Peyer's patch (tissue), 4 donors: Measurements from ENCODE around the gene KRT85.

Experiments used
- CTCF ChIP-seq, 6 experiments: fragments of 450-650 bp in 4 of 6; fragments of 200-600 bp in 2 of 6; sonication (generic) in 1 of 6; IDR thresholded peaks; one replicate each; pipeline ENCODE4 v1.5.1; 2017 to 2019; ENCODE audit warnings: antibody characterized with exemption in 6 of 6, mild to moderate bottlenecking in 3 of 6, moderate library complexity in 1 of 6
- POLR2A ChIP-seq, 2 donors: fragments of 450-650 bp; IDR thresholded peaks; one replicate each; pipeline ENCODE4 v1.5.1; 2017; ENCODE audit warnings: antibody characterized with exemption in 2 of 2, mild to moderate bottlenecking in 2 of 2, moderate library complexity in 2 of 2

- no peak for TF ChIP-seq POLR2A (IDR thresholded peaks at IDR 0.05)
- TF ChIP-seq CTCF (IDR thresholded peaks at IDR 0.05), result no peak
These were observed 4.1 kb downstream of the KRT85 start for GRCh38 chr12:52363111-52363679.
